Germinal center (tissue), 1 donor: ENCODE measurements around the gene PSENEN.
A peak's percentile ranks its signal among the peaks of the same experiment; 100 is the strongest.
"Not testable (repeated sequence)": the region's sequence is repeated elsewhere in the genome, so short reads cannot be mapped to it uniquely, and the experiment has no call there.

Experiments used
- DNase-seq: peaks from one replicate; pipeline ENCODE4 v3.0.0; 2012; ENCODE audit warnings: mixed read lengths, low spot score

The PSENEN gene

GRCh38 chr19:35751839-35752745 lies 6.6 kb downstream of the PSENEN start:
- DNase-seq, result no peak

- DNase-seq, result no peak
Observed at GRCh38 chr19:35752746-35753350, 7.4 kb downstream of the PSENEN start.

- no peak for DNase-seq
Observed at GRCh38 chr19:35753634-35754369, 8.4 kb downstream of the PSENEN start.

- no peak for DNase-seq
Observed at GRCh38 chr19:35754370-35755130, 9.1 kb downstream of the PSENEN start.

GRCh38 chr19:35755131-35755549 lies 9.7 kb downstream of the PSENEN start:
- no peak for DNase-seq

- DNase-seq, result no peak
Observed at GRCh38 chr19:35755550-35756376, 10.3 kb downstream of the PSENEN start.

- DNase-seq, result no peak
Observed at GRCh38 chr19:35756377-35757230, 11.2 kb downstream of the PSENEN start, which contains the start of gene HSPB6. Gene HSPB6 (minus strand): TSS chr19:35757029. CDS start chr19:35757008, 21 bp downstream.

GRCh38 chr19:35757231-35757748 lies 11.8 kb downstream of the PSENEN start:
- DNase-seq, result no peak

GRCh38 chr19:35757749-35758608 lies 12.5 kb downstream of the PSENEN start, which contains the start of gene PROSER3:
Gene PROSER3 (plus strand): TSS chr19:35758176. CDS start chr19:35758216, 40 bp downstream.
- DNase-seq, result peak; percentile 99

GRCh38 chr19:35759697-35760096 lies 14.2 kb downstream of the PSENEN start:
- DNase-seq, result no peak

- DNase-seq, result no peak
Observed at GRCh38 chr19:35760711-35761349, 15.4 kb downstream of the PSENEN start.

- no peak for DNase-seq
Observed at GRCh38 chr19:35764432-35765315, 19.2 kb downstream of the PSENEN start.

- DNase-seq, result no peak
Observed at GRCh38 chr19:35766571-35767104, 21.2 kb downstream of the PSENEN start.

GRCh38 chr19:35767288-35768081 lies 22.0 kb downstream of the PSENEN start:
- DNase-seq, result no peak

GRCh38 chr19:35768082-35768421 lies 22.6 kb downstream of the PSENEN start:
- no peak for DNase-seq

GRCh38 chr19:35772362-35772761 lies 26.9 kb downstream of the PSENEN start:
- DNase-seq, result not testable (repeated sequence)
